Activated naive CD4-positive, alpha-beta T cell treated with anti-CD3 and anti-CD28 coated beads for 36 hours (primary cell): ENCODE results near the gene SLC22A31. TPM values are rescaled to one million over a fixed set of nuclear protein-coding genes. Genes with fewer than 3 reads are reported as not detected.

ENCODE experiments used
- CTCF ChIA-PET: fragments of 350-600 bp; sonication (Branson Sonifier 250); formaldehyde crosslinking; loops from one replicate; lab custom pipeline; 2021; ENCODE audit warnings: antibody characterized with exemption; lab: Charles Lee
- DNase-seq: peaks from one replicate; pipeline ENCODE4 v3.0.0-alpha.2; 2020
- H3K27ac Mint-ChIP-seq: one replicate; pipeline ENCODE4 v1.8.0; 2021; ENCODE audit warnings: mild to moderate bottlenecking, mixed read lengths
- H3K27me3 Mint-ChIP-seq: one replicate; pipeline ENCODE4 v1.8.0; 2021; ENCODE audit warnings: low read depth, mixed read lengths
- H3K36me3 Mint-ChIP-seq: one replicate; pipeline ENCODE4 v1.8.0; 2021; ENCODE audit warnings: low read depth, mixed read lengths
- H3K4me1 Mint-ChIP-seq: one replicate; pipeline ENCODE4 v1.8.0; 2021; ENCODE audit warnings: low read depth, mixed read lengths
- H3K4me3 Mint-ChIP-seq: one replicate; pipeline ENCODE4 v1.8.0; 2021; ENCODE audit warnings: mild to moderate bottlenecking, moderate library complexity, mixed read lengths
- H3K9me3 Mint-ChIP-seq: one replicate; pipeline ENCODE4 v1.8.0; 2021; ENCODE audit warnings: mixed read lengths
- intact Hi-C: fragments of 100-400 bp; cut with micrococcal nuclease; formaldehyde crosslinking; loops from one replicate; pipeline ENCODE4 v1.15.1; 2023
- total RNA-seq, 2 experiments: library from RNA; stranded (reverse); gene quantifications; one replicate each; pipeline ENCODE4 v1.2.3, GENCODE V29; 2021

The SLC22A31 gene
- total RNA-seq, 2 experiments from 2014 or later, result 0.31 to 0.64 TPM

DNA sequence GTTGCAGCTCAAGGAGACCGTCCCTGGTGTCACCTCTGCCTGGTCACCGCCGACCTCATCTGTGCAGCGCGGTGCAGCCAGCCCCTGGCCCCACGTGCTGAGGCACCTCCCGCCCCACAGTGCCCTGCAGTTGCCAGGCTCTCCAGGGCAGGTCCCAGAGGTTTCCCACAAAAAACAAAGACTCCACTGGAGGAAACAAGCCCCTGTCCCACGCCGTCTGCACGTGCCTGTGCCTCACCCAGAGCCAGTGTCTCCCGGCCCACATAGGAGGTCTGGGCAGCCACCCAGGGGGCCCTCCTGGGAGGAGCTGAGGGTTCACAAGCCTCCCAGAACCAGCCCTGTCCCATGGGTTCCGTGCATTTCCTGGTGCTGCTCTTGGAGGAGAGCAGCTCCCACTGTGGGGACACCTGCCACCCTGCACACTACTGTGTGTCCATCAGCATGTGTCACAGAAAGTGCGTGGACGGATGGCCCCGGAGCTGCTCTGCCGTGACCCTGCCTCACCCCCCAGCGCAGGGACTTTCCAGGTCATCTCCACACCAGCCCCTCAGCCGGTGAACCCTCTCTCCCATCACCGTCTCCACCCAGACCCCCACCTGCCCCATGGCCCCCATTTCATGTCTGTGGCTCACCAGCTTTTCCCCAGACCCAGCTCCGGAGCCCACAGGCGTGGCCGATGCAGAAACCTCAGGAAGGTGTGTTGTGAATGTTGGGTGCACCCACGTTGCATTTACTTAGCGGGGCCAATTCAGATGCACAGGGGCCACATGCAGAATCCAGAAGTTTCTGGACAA, 45.8 kb downstream of the SLC22A31 start:
- Mint-ChIP-seq H3K4me3 (no peak overlapping the region), H3K36me3 (peaks cover 9% of the 10 kb centered on the region), H3K4me1 (no peaks in the 10 kb centered on the region), H3K27me3 (no peaks in the 10 kb centered on the region), H3K27ac (no peak overlapping the region), H3K9me3 (peaks cover 7% of the 10 kb centered on the region)
- intact Hi-C loops, result no loop called here
- CTCF ChIA-PET, result no interaction called here
- no peak for DNase-seq

DNA sequence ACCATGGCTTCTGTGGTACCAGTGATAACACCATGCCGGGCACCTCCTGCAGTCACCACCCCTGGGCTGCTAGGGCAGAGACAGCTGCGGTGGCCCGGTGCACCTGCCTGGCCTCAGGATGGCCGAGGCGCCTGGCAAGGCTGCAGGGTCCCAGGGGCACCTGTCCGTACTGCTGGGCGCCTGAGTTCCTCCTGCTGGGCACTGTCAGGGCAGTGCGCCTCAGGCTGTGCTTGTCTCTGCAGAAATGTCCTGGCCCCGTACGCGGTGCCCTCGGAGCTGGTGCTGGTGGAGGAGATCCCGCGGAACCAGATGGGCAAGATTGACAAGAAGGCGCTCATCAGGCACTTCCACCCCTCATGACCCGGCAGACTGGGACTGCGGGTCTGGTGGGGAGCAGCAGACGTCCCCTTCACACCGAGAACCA, 46.5 kb downstream of the SLC22A31 start:
- DNase-seq, result no peak
- Mint-ChIP-seq H3K27me3 (no peaks in the 10 kb centered on the region), H3K9me3 (peaks cover 11% of the 10 kb centered on the region), H3K4me3 (no peak overlapping the region), H3K4me1 (no peaks in the 10 kb centered on the region), H3K27ac (no peak overlapping the region), H3K36me3 (peaks cover 16% of the 10 kb centered on the region)
- CTCF ChIA-PET, result no interaction called here
- intact Hi-C loops, result no loop called here

DNA sequence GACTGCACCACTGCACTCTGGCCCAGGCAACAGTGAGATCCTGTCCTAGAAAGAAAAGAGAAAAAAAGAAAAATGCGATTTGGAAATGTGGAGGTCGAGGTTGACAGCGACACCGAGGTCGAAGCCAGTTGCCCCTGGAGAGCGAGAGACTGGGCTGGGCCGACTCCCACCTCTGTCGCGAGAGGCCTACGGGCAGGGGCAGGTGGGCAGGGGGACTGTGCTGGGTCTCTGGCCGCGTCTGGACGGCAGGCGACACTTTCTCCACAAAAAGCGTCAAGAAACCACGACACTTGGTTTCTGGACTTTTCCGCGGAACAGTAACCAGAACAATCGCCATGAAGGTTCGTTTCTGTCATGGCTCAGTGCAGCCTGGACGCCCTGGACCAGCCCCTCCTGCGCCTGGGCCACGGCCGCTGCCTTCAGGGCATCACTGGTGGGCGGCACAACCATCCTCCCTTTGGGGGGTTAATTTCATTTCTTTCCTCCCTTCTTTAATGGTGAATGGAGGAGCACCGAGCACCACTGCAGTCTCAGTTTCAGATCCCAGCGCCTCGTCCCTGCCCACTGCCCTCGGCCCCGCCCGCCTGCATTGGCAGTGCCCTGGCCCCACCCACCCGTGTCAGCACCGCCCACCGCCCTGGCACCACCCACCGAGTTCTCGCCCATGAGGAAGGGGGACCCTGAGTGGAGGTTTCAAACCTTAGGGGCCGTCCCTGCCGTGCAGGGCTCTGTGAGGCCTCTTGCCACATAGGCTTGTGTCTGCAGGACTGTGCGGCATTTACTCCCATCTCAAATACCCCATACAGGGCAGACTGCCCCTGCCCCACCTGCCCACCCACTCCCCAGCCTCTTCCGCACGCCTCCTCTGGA, 47.3 kb downstream of the SLC22A31 start:
- Mint-ChIP-seq H3K27ac (no peak overlapping the region), H3K9me3 (peaks cover 8% of the 10 kb centered on the region), H3K4me3 (no peak overlapping the region), H3K36me3 (peaks cover 18% of the 10 kb centered on the region), H3K27me3 (no peaks in the 10 kb centered on the region), H3K4me1 (no peaks in the 10 kb centered on the region)
- DNase-seq, result no peak
- CTCF ChIA-PET, result no interaction called here
- intact Hi-C loops, result no loop called here

DNA sequence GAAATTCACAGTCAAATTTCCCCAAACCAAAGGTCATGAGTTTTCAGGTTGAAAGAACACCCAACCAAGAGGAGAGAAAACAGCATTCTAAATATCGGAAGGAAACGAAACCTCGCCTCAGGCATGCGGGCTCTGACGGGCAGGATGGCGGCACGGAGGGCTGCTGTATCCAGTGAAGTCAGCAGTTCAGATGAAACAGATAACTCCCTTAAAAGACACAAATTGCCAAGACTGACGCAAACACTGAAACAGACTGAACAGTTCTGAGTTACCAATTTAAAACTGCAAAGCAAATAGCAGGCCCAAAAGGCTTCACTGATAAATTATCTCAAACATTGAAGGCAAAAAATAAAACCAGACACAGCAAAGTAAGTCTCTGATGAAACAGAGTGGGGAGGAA, 49.4 kb downstream of the SLC22A31 start:
- CTCF ChIA-PET, result no interaction called here
- no peak for DNase-seq
- peaks cover 26% of the 10 kb centered on the region for H3K36me3 Mint-ChIP-seq
- H3K27ac Mint-ChIP-seq, result no peak overlapping the region
- intact Hi-C loops, result no loop called here
- no peaks in the 10 kb centered on the region for H3K27me3 Mint-ChIP-seq
- H3K4me1 Mint-ChIP-seq, result no peaks in the 10 kb centered on the region
- peaks cover 4% of the 10 kb centered on the region for H3K9me3 Mint-ChIP-seq
- H3K4me3 Mint-ChIP-seq, result no peak overlapping the region

DNA sequence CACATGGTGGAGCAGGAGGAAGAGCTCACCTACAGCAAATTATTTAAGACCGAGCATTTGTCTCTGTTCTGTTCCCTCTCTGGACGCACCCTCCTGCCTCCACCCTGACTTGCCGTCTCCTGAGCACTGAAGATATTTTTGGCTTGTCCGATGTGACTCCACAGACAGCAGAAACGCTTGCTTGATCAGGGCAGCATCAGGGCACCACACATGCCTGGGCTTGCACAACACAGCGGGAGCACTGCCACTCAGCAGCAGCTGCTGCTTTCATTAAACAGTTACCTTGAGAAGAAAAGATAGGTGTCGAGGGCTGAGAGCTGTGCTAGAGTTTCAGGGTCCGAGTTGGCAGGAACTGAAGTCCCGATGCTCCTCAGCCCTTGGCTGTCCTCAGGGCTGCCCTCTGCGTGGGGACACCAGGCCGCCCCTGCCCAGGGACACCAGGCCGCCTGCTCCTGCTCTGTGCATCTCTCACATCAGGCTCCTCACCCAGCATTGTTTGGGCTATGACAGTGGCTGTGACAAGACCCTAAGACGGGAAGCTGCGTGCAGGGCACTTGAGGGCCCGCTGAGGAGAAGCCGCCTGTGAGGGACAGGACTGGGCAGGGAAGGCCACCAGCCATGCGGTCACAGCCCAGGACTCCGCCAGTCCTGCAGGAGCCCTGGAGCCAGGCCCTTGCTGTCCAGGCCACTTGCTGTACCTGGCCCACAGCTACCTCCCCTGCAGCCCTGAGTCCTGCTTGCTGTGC, 50.1 kb downstream of the SLC22A31 start:
- CTCF ChIA-PET, result no interaction called here
- H3K27ac Mint-ChIP-seq, result peak overlapping the region; percentile 56

DNA sequence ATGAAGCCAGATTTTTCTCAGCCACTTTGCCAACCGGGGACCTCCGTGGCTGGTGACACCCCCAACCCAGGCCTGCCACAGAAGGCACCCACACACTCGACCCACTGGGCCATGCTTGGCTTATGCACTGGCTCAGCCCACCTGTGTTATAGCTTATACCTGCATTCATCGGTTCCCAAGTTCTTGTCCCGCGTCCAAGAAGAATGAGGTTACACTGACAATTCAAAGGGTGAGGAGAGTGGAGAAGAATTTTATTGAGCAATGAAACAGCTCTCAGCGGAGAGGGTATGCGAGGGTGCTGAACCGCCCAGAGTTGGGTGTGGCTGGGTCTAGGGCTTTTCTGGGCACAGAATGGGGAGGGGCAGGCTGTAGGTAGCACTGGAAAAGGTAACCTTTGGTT, 51.0 kb downstream of the SLC22A31 start:
- CTCF ChIA-PET, result no interaction called here
- intact Hi-C loops, result no loop called here
- H3K4me1 Mint-ChIP-seq, result no peaks in the 10 kb centered on the region
- no peak for DNase-seq
- no peak overlapping the region for H3K4me3 Mint-ChIP-seq
- H3K27me3 Mint-ChIP-seq, result no peaks in the 10 kb centered on the region
- peaks cover 4% of the 10 kb centered on the region for H3K9me3 Mint-ChIP-seq
- H3K27ac Mint-ChIP-seq, result peak overlapping the region; percentile 20
- H3K36me3 Mint-ChIP-seq, result peaks cover 26% of the 10 kb centered on the region

More for the DNA sequence above, 50.1 kb downstream of the SLC22A31 start:
- DNase-seq, result no peak
- Mint-ChIP-seq H3K4me1 (no peaks in the 10 kb centered on the region), H3K27me3 (no peaks in the 10 kb centered on the region), H3K9me3 (peaks cover 4% of the 10 kb centered on the region), H3K36me3 (peaks cover 26% of the 10 kb centered on the region), H3K4me3 (no peak overlapping the region)
- intact Hi-C loops, result no loop called here

DNA sequence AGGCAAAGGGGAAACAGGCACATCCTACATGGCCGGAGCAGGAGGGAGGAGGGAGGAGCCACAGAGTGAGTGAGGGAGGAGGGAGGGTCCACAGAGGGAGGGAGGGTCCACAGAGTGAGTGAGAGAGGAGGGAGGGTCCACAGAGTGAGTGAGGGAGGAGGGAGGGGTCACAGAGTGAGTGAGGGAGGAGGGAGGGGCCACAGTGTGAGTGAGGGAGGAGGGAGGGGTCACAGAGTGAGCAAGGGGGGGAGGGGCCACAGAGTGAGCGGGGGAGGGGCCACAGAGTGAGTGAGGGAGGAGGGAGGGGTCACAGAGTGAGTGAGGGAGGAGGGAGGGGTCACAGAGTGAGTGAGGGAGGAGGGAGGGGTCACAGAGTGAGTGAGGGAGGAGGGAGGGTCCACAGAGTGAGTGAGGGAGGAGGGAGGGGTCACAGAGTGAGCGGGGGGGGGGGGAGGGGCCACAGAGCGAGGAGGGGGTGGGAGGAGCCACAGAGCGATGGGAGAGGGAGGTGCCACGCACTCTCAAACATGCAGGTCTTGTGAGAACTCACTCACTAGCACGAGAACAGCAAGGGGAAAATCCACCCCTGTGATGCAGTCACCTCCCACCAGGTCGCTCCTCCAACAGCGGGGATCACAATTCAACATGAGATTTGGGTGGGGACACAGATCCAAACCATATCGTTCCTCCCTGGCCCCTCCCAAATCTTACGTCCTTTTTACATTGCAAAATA, 53.1 kb downstream of the SLC22A31 start:
- H3K27ac Mint-ChIP-seq, result no peak overlapping the region
- no peaks in the 10 kb centered on the region for H3K4me1 Mint-ChIP-seq
- no peak overlapping the region for H3K4me3 Mint-ChIP-seq
- DNase-seq, result no peak
- CTCF ChIA-PET, result no interaction called here
- intact Hi-C loops, result no loop called here
- peaks cover 4% of the 10 kb centered on the region for H3K9me3 Mint-ChIP-seq
- no peaks in the 10 kb centered on the region for H3K27me3 Mint-ChIP-seq
- H3K36me3 Mint-ChIP-seq, result peaks cover 26% of the 10 kb centered on the region

DNA sequence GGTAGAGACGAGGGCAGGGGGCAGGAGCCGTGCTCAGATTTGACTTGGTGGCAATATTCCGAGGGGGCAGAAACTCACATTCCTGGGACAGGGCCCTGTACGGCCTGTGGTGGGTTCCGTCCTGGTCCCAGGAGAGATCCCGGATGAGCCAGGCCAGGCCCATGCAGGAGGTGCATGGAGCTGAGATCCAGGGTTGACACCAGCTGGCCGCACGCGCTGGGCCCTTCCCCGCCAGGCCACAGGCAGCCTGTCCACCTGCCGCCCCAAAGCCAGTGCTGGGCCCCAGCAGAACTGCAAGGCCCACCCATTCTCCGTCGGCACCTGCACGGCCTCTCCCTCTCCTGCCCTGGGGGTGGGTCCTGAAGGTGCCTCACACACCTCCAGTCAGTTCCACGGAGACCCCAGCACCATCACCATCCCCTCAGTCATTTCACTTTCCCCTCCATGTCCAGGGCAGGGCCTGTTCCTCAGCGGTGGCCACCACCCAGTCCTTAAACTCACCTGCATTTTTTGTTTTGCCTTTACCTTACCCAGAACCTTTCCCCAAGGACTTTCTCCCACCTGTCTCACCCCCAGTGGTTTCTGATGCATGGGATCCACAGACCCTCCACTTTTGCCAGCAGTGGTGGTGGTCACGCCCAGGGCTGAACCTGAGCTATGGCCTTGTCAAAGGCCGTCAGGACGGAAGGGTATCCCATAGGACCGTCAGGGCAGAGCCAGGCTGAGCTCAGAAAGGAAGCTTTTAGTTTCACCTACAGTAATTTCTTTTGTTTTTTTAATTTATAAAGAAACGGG, 53.9 kb downstream of the SLC22A31 start:
- CTCF ChIA-PET, result no interaction called here
- no peak overlapping the region for H3K4me3 Mint-ChIP-seq
- no peak overlapping the region for H3K27ac Mint-ChIP-seq
- peaks cover 4% of the 10 kb centered on the region for H3K9me3 Mint-ChIP-seq
- H3K27me3 Mint-ChIP-seq, result no peaks in the 10 kb centered on the region
- H3K36me3 Mint-ChIP-seq, result peaks cover 23% of the 10 kb centered on the region
- intact Hi-C loops, result no loop called here
- DNase-seq, result no peak
- H3K4me1 Mint-ChIP-seq, result no peaks in the 10 kb centered on the region

Other genes starting within 250 kb of the SLC22A31 start
- gene CBFA2T3, start 223.3 kb downstream of the SLC22A31 start, total RNA-seq, result not detected
- 10 to 100 TPM; 26.1 to 26.7 TPM for gene ACSF3, start 106.7 kb downstream of the SLC22A31 start, total RNA-seq
- not detected for gene CDH15, start 28.8 kb downstream of the SLC22A31 start, total RNA-seq
- gene ZNF778, start 17.2 kb upstream of the SLC22A31 start, total RNA-seq, result 1 to 10 TPM; 3.5 to 3.6 TPM